HG02840 (cell line): Measurements from ENCODE around the gene E2F1.
A peak's percentile ranks its signal among the peaks of the same experiment; 100 is the strongest.

Experiments used
- ATAC-seq: cut with Tn5 transposase; IDR thresholded peaks from one replicate; pipeline ENCODE4 v1.9.1; 2021; ENCODE audit warnings: mild to moderate bottlenecking, moderate library complexity, moderate number of reproducible peaks; ENCODE audit not compliant: unreplicated experiment, low FRiP score

The E2F1 gene

GRCh38 chr20:33673410-33674293 is 12.5 kb downstream of the E2F1 start:
- no peak for ATAC-seq

GRCh38 chr20:33673114-33673409 is 13.1 kb downstream of the E2F1 start:
- no peak for ATAC-seq

- ATAC-seq = no peak
These were observed 13.6 kb downstream of the E2F1 start for GRCh38 chr20:33672426-33673113.

GRCh38 chr20:33671573-33672288 is 14.5 kb downstream of the E2F1 start:
- ATAC-seq = no peak

- no peak for ATAC-seq
These were observed 15.3 kb downstream of the E2F1 start for GRCh38 chr20:33670715-33671499.

GRCh38 chr20:33669873-33670640 is 16.1 kb downstream of the E2F1 start:
- ATAC-seq = no peak

GRCh38 chr20:33669224-33669623 is 17.0 kb downstream of the E2F1 start:
- ATAC-seq = no peak

GRCh38 chr20:33668466-33669155 is 17.6 kb downstream of the E2F1 start:
- no peak for ATAC-seq

GRCh38 chr20:33667676-33668465 is 18.3 kb downstream of the E2F1 start:
- ATAC-seq = peak; percentile 30

GRCh38 chr20:33667245-33667675 is 18.9 kb downstream of the E2F1 start:
- ATAC-seq = peak; percentile 13

- ATAC-seq = peak; percentile 65
These were observed 19.6 kb downstream of the E2F1 start, which contains the start of gene ACTL10 for GRCh38 chr20:33666293-33667244. Gene ACTL10 (plus strand): TSS chr20:33666943. CDS start chr20:33667498, 555 bp downstream.

GRCh38 chr20:33664762-33665144 is 21.4 kb downstream of the E2F1 start:
- ATAC-seq = no peak

- ATAC-seq = no peak
These were observed 22.0 kb downstream of the E2F1 start for GRCh38 chr20:33664085-33664761.

GRCh38 chr20:33663161-33664084 is 22.8 kb downstream of the E2F1 start:
- no peak for ATAC-seq

GRCh38 chr20:33662172-33662571 is 24.0 kb downstream of the E2F1 start, which contains the start of gene C20orf144:
Gene C20orf144 (plus strand): TSS chr20:33662327. CDS start chr20:33662346, 19 bp downstream.
- no peak for ATAC-seq
